Astrocyte of the cerebellum (primary cell): ENCODE results near the gene TP53I3.
"Not testable (repeated sequence)": the region's sequence is repeated elsewhere in the genome, so short reads cannot be mapped to it uniquely, and the experiment has no call there.

Experiments used
- DNase-seq: peaks from one replicate; pipeline ENCODE4 v3.0.0-alpha.2; 2011; ENCODE audit warnings: low read depth
- H3K4me3 ChIP-seq: 2 replicates; pipeline ENCODE4 v1.5.1; 2011; ENCODE audit warnings: mild to moderate bottlenecking, low read depth, low read length, moderate library complexity
- in situ Hi-C: cut with HindIII; loops from 2 replicates; pipeline ENCODE4 v1.10.0; 2017; ENCODE audit warnings: low sequenced_read_pairs
- TF ChIP-seq, protein P1 (sequence below): IDR thresholded peaks from 2 replicates; pipeline ENCODE4 v1.5.1; 2012; ENCODE audit warnings: low read length, low read depth, moderate library complexity, mild to moderate bottlenecking; ENCODE audit errors: missing control alignments

Gene TP53I3

DNA sequence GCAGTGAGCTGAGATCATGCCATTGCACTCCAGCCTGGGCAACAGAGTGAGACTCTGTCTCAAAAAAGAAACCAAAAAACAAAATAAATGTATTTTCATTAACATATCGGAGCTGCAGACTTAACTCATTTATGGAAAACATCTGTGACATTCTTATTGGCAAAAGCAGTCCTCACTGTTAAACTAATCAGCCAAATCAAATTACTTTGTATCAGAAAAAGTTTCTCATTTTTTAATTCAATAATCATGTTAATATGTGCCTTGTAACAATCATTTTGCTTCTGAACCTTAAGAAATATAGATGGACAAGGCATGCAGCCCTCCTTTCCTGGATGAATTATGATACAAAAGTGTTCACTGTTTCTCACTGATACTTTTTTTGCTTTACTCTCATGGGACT lies 18.0 kb upstream of the TP53I3 start:
- TF ChIP-seq, protein P1, sequence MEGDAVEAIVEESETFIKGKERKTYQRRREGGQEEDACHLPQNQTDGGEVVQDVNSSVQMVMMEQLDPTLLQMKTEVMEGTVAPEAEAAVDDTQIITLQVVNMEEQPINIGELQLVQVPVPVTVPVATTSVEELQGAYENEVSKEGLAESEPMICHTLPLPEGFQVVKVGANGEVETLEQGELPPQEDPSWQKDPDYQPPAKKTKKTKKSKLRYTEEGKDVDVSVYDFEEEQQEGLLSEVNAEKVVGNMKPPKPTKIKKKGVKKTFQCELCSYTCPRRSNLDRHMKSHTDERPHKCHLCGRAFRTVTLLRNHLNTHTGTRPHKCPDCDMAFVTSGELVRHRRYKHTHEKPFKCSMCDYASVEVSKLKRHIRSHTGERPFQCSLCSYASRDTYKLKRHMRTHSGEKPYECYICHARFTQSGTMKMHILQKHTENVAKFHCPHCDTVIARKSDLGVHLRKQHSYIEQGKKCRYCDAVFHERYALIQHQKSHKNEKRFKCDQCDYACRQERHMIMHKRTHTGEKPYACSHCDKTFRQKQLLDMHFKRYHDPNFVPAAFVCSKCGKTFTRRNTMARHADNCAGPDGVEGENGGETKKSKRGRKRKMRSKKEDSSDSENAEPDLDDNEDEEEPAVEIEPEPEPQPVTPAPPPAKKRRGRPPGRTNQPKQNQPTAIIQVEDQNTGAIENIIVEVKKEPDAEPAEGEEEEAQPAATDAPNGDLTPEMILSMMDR: no peak
- no peak overlapping the region for H3K4me3 ChIP-seq
- in situ Hi-C loops: no loop called here
- no peak for DNase-seq

DNA sequence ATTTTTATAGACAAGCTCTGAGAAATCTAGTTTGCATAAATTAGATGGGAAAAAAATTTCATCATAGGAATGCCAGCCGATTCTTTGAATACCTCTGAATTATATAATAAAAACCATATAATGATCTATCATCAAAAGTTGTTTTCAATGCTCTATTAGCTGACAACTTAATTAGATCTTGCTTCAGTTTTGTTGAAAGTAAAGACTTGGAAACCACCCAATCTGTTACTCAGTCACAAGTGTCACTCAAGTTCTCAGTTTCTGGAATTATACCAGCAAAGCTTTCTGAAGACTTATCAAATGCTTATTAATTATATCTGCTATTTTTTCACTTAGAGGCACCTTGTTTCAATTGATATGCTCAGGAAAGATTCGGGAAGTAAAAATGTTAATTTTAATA lies 17.4 kb upstream of the TP53I3 start:
- DNase-seq: no peak
- in situ Hi-C loops: no loop called here

DNA sequence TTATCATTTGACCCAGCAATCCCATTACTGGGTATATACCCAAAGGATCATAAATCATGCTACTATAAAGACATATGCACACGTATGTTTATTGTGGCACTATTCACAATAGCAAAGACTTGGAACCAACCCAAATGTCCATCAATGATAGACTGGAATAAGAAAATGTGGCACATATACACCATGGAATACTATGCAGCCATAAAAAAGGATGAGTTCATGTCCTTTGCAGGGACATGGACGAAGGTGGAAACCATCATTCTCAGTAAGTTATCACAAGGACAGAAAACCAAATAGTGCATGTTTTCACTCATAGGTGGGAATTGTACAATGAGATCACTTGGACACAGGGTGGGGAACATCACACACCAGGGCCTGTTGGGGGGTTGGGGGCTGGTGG lies 16.1 kb upstream of the TP53I3 start:
- H3K4me3 ChIP-seq, DNase-seq, in situ Hi-C loops: not testable (repeated sequence)

More for the DNA sequence above, 17.4 kb upstream of the TP53I3 start:
- TF ChIP-seq, protein P1: no peak
- H3K4me3 ChIP-seq: no peak overlapping the region

DNA sequence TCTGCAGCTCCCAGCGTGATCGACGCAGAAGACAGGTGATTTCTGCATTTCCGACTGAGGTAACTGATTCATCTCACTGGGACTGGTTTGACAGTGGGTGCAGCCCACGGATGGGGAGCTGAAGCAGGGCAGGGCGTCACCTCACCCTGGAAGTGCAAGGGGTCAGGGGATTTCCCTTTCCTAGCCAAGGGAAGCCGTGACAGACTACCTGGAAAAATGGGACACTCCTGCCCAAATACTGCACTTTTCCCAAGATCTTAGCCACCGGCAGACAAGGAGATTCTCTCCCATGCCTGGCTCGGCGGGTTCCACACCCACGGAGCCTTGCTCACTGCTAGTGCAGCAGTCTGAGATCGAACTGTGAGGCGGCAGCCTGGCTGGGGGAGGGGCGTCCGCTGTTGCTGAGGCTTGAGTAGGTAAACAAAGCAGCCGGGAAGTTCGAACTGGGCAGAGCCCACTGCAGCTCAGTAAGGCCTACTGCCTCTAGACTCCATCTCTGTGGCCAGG lies 10.6 kb upstream of the TP53I3 start:
- DNase-seq, H3K4me3 ChIP-seq, in situ Hi-C loops: not testable (repeated sequence)

DNA sequence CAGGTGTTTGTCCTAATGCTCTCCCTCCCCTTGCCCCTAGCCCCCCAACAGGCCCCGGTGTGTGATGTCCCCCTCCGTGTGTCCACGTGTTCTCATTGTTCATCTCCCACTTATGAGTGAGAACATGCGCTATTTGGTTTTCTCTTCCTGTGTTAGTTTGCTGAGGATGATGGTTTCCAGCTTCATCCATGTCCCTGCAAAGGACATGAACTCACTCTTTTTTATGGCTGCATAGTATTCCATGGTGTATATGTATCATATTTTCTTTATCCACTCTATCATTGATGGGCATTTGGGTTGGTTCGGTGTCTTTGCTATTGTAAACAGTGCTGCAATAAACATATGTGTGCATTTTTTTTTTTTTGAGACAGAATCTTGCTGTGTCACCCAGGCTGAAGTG lies 8.6 kb upstream of the TP53I3 start:
- in situ Hi-C loops, H3K4me3 ChIP-seq, DNase-seq: not testable (repeated sequence)

DNA sequence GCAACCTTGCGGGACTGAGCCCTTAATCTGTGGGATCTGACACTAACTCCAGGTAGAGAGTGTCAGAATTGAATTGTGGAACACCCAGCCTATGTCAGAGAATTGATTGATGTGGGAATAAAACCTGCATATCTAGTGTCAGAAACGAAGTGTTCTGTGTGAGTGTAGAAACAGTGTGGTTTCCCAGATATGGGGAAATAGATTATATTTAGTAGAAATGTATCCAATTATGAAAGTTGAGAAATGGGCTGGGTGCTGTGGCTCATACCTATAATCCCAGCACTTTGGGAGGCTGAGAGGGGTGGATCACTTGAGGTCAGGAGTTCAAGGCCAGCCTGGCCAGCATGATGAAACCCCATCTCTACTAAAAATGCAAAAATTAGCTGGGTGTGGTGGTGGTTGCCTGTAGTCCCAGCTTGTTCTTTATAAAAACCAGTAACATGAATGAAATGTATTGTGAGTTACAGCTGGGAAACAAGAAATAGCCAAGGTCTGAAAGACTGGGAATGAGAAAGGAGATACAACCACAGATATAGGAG lies 4.3 kb upstream of the TP53I3 start:
- no peak overlapping the region for H3K4me3 ChIP-seq
- no peak for DNase-seq
- in situ Hi-C loops: no loop called here
- TF ChIP-seq, protein P1: no peak

DNA sequence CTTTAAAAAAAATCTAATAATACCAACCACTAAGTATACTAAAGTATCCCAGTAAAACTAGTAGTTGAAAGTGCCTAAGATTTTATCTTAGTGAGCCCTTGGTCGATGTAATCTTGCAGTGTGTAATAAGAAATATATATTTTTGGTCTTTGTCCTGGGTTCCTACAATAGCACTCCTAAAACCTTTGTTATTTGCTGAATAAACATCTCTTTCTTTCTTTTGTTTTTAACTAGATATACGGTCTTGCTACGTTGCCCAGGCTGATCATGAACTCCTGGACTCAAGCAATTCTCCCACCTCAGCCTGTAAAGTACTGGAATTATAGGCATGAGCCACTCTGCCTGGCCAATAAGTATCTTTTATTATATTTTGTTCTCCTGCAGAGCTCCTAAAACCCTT lies 2.4 kb upstream of the TP53I3 start:
- in situ Hi-C loops: no loop called here
- H3K4me3 ChIP-seq: no peak overlapping the region
- TF ChIP-seq, protein P1: no peak
- DNase-seq: no peak

DNA sequence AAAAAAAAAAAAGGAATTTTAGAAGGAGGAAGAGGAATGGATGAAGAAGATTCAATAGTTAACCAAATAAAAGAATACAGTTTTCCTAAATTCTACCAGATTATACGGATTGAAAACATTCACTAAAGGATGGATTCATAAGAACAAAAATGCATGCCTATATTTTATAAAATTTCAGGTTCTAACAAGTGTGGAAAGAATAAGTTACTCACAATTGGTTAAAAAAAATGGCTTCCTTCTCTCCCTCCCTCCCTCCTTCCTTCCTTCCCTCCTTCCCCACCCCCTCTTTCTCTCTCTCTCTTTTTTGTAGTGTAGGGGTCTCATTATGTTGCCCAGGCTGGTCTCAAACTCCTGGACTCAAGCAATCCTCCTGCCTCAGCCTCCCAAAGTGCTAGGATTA lies 1.6 kb upstream of the TP53I3 start:
- TF ChIP-seq, protein P1: no peak
- no peak for DNase-seq
- in situ Hi-C loops: no loop called here
- H3K4me3 ChIP-seq: no peak overlapping the region
